Suppressor macrophage treated with lipopolysaccharide for 1 hour (primary cell): ENCODE data around the gene AKAP7.

Experiments
- DNase-seq, 3 donors: peaks; one replicate each; pipeline ENCODE4 v3.0.0-alpha.2; 2020 to 2022

The AKAP7 gene

GRCh38 chr6:131205481-131206244 lies 70.4 kb downstream of the AKAP7 start:
- DNase-seq: no peak

- DNase-seq: no peak
Observed at GRCh38 chr6:131206463-131207251, 71.4 kb downstream of the AKAP7 start.

GRCh38 chr6:131208787-131209186 lies 73.5 kb downstream of the AKAP7 start:
- DNase-seq: no peak

GRCh38 chr6:131210469-131210868 lies 75.2 kb downstream of the AKAP7 start:
- no peak for DNase-seq

- DNase-seq: no peak
Observed at GRCh38 chr6:131212024-131212423, 76.8 kb downstream of the AKAP7 start.

- no peak for DNase-seq
Observed at GRCh38 chr6:131212913-131213312, 77.6 kb downstream of the AKAP7 start.

GRCh38 chr6:131213501-131213990 lies 78.3 kb downstream of the AKAP7 start:
- no peak for DNase-seq

- no peak for DNase-seq
Observed at GRCh38 chr6:131215219-131215618, 80.0 kb downstream of the AKAP7 start.

GRCh38 chr6:131216246-131216645 lies 81.0 kb downstream of the AKAP7 start:
- no peak for DNase-seq

- DNase-seq: no peak
Observed at GRCh38 chr6:131222773-131223172, 87.5 kb downstream of the AKAP7 start.

- DNase-seq: no peak
Observed at GRCh38 chr6:131223416-131223815, 88.1 kb downstream of the AKAP7 start.

GRCh38 chr6:131225127-131225526 lies 89.9 kb downstream of the AKAP7 start:
- DNase-seq: no peak

GRCh38 chr6:131225959-131226358 lies 90.7 kb downstream of the AKAP7 start:
- no peak for DNase-seq

- DNase-seq: no peak
Observed at GRCh38 chr6:131226459-131227157, 91.3 kb downstream of the AKAP7 start.

GRCh38 chr6:131227158-131227543 lies 91.9 kb downstream of the AKAP7 start:
- DNase-seq: no peak

- DNase-seq: peak; percentile 4 to 58 (median 52)
Observed at GRCh38 chr6:131231103-131231502, 95.8 kb downstream of the AKAP7 start.

- DNase-seq: no peak
Observed at GRCh38 chr6:131231891-131232290, 96.6 kb downstream of the AKAP7 start.

GRCh38 chr6:131244942-131245341 lies 109.7 kb downstream of the AKAP7 start:
- no peak for DNase-seq

GRCh38 chr6:131250122-131250521 lies 114.9 kb downstream of the AKAP7 start:
- DNase-seq: peak; percentile 86 to 89 (median 88)

- DNase-seq: peak in 1 of 3 donors; percentile 1
Observed at GRCh38 chr6:131250936-131251335, 115.7 kb downstream of the AKAP7 start.

- peak in 2 of 3 donors; percentile 12 to 22 for DNase-seq
Observed at GRCh38 chr6:131251590-131252199, 116.4 kb downstream of the AKAP7 start.

- peak in 1 of 3 donors; percentile 9 for DNase-seq
Observed at GRCh38 chr6:131255434-131255833, 120.2 kb downstream of the AKAP7 start.

- no peak for DNase-seq
Observed at GRCh38 chr6:131255911-131256310, 120.6 kb downstream of the AKAP7 start.
